Hematopoietic multipotent progenitor cell treated with erythropoietin and hydrocortisone succinate and interleukin-3 and kit ligand, for 4 days (in vitro differentiated cells): ENCODE measurements around the gene ENOX1.
A peak's percentile ranks its signal among the peaks of the same experiment; 100 is the strongest.
"Not testable (repeated sequence)": the region's sequence is repeated elsewhere in the genome, so short reads cannot be mapped to it uniquely, and the experiment has no call there.

ENCODE experiments used
- DNase-seq: peaks from one replicate; pipeline ENCODE4 v3.0.0-alpha.2; 2015

ENOX1 gene

DNA sequence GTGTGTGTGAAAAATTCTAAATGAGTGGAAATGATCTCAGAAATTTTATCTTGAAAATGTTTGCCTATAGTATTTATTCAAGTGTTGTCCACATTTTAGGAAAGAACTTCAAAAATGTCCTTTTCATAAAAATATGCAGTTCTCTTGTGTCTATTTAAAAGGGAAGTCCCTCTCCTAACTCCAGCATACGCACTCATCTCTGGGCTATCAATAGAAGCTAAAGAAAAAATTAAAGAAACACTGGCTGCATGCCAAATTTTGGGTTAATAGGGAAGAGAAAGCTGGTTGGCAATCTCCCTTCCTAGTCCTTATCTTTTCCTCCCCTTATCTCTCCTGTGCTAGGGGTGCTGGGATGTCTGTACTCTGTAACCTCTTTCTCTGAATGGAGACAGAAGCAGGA, 313.3 kb downstream of the ENOX1 start:
- DNase-seq, result peak; percentile 71

DNA sequence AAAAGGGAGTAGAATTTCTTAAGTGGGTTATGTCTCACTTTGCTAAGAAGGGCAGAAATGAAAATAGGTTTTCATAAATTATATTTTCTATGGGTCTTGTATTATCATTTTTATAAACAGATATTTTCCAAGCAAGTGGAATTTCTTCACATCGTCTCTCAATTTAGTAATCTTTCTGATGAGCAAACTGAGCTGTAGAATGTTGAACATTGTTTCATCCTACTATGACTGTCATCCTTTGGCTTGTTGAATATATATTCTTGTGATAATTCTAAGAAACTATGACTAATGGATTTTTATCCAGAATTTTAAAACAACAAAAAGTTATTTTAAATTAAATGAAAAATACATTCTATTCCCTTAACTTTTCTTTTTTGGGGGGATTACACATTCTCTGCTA, 313.8 kb downstream of the ENOX1 start:
- DNase-seq, result no peak

DNA sequence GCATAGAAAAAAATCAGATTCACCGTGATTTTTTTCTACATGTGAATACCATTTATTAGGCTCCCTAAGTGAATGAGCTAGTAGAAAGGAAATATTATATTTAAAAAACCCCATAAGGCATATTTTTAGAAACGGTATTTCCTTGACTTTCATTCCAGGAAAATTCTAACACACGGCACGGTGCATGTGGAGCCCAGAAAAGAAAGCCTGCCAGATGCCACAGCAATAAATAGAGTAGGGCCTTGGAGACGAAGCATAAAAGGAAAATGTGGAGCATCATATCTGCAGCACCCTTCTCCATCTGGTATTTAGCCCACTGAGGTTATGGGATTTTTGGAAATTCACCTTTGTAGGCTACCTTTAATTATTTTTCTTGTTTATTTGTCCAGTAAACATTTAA, 314.4 kb downstream of the ENOX1 start:
- no peak for DNase-seq

DNA sequence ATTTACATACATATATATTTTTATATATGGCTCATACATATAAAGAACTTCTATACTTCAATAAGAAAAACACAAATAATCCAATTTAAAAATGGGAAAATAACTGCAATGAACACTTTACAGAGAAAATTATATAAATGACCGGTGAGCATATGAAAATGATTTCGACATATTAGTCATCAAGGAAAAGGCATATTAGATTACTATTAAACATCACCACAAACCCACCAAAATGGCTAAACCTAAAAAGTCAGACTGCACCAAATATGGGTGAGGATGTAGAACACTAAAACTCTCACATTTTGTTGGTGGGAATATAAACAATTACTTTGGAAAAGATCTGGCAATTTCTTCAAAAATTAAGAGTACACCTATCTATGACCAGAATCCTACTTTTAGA, 316.2 kb downstream of the ENOX1 start:
- no peak for DNase-seq

DNA sequence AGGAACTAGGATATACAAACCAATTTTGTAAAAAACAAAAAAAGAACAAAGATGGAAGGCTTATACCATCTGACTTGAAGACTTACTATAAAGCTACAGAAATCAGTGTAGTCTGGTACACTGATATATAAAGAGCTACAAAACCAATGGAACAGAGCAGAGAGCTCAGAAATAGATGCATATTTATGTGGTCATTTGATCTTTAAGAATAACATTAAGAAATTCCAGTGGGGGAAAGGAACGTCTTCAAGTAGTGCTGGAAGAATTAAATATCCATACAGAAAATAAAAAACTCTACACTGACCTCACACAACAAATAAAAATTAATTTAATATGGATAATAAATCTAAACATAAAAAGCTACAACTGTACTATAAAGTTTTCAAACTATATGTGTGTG, 317.0 kb downstream of the ENOX1 start:
- no peak for DNase-seq

DNA sequence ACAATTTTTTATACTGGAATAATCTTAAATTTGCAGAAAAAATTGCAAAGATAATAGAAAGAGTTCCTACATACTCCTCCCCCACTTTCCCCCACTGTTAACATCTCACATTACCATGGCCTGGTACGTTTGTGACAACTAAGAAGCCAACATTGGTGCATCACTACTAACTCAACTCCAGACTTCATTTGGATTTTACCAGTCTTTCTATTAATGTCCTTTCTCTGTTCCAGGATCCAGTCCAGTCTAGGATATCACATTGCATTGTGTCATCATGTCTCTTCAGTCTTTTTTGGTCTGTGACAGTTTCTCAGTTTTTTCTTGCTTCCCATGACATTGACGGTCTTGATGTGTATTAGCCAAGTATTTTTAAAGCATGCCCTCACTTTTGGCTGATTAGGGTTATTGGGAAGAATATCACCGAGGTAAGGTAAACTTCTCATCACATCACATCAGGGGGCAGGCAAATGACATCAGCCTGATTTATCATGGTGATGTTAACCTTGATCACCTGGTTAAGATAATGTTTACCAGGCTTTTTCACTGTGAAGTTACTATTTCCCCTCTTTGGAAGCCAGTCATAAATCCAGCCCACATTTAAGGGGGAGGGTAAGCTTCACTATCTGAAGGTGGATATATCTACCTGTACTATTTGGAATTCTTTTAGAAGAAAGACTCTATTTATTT, 322.1 kb downstream of the ENOX1 start:
- no peak for DNase-seq

DNA sequence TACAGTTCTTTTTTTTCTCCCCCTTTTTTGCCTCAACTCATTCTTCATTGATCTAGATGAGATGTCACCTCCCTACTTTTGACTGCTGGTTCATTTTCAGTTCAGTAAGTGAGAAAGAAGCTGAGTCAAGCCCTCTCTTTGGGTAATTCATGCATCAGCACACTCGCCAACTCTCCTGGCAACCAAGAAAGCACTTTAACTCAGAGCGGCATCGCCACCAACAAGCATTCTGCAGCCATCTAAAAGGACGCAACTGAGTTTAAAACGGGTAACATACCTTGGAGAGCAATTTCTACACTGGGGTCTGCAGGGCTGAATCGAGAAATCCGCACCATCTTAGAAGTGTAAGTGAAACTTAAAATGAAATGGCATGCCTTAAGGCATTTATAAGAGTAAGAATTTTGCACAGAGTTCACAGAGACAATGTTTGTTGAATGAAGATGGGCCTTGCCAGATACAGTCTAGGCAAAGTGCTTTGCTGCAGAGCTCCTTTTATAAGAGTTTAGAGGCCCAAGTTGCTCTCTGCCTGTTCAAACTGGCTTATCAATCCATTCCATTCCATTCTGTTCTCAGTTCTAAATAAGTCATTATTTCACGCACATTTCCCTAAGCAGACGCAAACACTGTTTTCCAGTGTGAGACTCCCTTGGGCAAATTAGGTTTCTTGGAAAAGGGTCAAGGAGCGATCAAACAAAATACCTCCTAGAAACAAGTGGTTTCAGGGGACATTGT, 338.0 kb downstream of the ENOX1 start:
- no peak for DNase-seq

DNA sequence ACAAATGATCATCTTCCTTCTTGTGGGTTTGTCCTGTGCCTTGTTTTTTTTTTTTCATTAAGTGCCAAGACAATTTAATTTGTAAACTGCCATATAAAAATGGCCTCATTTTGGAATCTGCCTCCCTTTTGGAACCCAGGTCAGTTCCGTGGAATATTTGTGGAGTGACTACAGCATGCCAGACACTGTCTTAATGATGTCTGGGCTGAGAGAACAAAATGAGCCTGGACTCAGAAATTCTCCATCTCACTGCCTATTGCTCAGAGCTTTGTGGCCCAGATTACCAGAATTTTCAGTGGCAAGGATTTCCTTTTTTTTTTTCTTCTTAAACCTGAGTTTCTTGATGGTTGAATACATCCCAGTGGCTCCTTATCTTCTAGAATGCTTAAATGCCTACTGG, 340.6 kb downstream of the ENOX1 start:
- DNase-seq, result no peak

DNA sequence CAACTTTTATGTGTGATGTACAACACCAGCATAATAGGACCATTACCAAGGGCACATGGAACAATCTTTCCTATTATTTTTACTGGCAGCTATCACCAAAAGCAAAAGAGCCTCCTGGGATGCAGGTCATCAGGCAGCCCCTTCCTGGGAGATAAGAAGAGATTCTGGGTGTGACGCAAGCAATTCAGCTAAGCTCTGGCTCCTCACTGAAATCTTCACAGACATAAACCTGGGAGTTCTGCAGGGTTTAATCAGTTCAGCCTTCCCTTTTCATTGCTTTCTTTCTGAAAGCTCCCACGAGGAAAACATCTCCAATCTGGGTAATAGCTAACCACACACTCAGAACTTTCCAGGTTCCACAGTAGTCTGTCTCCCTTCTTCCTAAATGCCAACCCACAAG, 341.1 kb downstream of the ENOX1 start:
- no peak for DNase-seq

DNA sequence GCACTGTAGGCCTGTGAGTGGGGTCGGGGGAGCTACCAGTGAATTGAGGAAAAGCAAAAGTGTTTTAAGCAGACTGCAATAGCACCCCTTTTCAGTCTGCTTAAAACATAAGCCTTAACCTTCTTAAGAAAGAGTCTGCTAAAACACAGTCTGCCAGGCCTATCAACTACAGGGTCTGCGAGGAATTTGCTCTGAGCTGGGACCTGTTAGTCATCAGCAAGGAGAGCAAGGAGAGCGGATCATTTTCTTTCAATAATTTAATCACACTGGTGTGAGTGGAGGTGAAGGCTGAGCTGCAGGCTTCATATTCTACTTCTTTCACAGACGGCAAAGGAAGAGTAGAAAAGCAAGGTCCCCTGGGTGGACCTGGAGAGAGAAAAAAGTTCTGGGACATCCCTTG, 342.7 kb downstream of the ENOX1 start:
- no peak for DNase-seq

DNA sequence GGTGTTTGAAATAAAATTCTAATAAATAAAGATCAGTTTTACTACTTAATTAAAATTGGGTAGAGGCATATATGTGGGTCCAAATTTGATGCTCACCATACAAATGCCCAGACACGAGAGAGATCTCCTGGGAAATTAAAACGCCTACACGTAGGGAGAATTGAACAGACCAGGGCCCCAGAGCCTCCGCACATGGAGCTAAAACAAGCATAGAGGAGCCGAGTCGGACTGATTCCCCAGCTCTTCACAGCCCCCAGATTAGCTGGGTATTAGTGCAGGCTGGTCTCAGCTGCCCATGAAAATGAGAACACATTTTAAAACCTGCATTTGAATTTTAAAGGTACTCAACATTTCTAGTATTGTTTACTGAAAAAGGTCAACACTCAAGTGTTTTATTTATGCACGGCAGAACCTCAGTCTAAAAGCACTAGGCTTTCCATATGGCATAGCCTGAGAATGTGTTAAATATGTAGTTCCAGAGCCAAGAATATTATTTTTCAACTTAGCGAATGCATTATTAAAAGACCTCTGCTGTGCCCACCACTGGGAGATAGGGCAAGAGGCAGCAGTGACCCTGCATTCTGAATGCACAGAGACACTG, 344.8 kb downstream of the ENOX1 start:
- DNase-seq, result no peak

DNA sequence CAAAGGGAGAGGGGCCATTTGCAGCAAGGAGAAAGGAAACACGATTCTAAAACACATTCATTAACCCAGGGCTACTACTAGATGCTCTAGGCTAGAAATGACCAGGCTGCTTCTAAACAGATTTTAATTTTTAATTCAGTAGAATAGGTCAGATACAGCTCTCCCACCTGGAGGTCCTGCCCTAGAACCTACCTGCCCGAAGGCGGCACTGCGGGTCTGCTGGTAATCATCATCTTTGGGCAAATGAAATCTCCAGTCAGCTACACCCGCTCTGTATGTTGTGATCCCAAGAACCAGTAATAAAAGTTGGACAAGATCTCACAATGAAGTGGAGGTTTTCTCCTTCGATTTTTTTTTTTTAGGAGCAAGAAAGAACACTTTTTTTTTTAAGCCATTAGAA, 345.3 kb downstream of the ENOX1 start:
- DNase-seq, result no peak

DNA sequence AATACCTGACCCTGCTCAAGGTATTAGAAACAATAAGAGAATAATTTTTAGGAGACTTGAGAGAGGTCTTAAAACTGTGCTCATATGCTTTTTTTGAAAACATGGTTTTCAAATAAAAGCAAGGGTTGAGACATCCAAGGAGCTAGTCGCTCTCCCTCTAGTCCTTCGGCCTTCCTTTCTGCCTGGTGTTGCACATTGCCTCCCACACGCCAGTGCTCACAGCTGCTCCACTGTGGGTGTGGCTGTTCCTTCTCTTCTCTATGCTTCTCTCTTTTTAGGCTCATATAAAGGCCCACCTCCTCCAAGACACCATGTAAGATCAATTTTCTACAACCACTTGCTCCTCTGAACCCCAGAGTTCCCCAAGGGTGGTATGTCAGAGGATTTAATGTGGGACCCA, 352.6 kb downstream of the ENOX1 start:
- no peak for DNase-seq

DNA sequence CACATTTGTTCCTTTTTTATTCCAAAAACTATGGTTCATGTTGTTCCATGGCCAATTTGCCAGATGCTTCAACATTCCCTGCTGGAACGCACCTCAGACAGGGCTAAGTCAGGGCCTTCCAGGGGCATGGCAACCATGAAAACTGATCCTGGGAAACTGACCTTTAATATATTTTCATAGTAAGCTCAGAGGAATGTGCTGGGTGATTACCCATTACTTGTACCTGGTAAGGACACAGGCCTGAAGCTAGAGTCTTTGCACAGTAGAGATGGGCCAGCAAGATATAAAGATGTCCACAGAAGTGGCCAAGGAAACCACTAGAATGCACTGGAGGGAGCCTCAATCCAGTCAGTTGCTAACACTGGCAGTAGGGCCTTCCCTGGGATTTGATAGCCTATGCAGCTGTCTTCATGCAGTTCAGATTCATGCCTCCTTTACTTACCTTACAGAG, 353.1 kb downstream of the ENOX1 start:
- DNase-seq, result no peak

DNA sequence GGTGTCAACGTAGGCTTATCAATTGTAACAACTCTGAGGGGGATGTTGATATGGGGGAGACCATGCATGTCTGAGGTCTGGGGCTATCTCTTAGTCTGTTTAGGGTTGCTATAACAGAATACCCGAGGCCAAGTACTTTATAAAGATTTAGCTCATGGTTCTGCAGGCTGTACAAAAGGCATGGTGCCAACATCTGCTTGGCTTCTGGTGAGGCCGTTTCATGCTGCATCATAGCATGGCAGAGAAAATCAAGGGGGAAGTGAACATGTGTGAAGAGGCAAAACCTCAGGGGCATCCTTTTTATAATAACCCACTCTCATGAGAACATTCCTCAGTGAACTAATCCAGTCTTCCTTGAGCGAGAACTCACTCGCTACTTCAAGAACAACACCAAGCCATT, 353.8 kb downstream of the ENOX1 start:
- peak; percentile 20 for DNase-seq

DNA sequence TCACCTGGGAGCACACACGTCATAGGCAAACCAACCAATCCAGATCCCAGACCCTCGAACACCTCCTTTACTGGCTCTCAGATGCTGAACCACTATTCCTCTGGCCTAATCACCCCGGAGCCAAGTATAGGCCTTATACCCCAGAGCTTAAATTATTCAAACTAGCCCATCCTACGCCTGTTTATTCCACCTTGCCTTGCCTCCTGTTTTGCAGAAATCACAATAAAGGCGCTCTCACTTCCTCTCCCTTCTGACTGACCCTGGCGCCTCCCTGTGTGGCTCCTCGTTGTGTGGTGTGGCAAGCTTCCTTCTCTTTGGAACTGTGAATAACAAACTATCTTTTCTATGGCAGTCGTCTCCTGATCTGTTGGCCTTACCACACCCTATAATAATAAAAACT, 354.9 kb downstream of the ENOX1 start:
- DNase-seq, result no peak

DNA sequence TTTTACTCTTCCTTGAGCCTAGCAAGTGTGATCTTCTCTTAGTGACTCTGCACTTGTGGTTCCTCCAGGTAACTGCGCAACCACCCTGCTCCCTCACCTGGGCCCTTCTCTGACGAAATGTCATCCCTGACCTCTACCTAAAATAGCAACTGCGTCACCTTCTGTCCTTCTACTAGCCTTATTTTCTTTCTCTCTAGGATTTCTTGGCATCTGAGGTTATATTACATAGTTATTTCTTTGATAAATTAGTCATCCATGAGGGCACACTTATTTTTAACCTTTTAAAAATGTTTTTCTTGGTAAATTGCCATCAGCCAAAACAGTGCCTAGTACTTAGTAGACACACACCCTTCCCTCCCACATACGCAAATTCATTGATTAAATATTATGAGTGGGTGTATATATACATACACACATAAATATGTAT, 355.5 kb downstream of the ENOX1 start:
- no peak for DNase-seq

DNA sequence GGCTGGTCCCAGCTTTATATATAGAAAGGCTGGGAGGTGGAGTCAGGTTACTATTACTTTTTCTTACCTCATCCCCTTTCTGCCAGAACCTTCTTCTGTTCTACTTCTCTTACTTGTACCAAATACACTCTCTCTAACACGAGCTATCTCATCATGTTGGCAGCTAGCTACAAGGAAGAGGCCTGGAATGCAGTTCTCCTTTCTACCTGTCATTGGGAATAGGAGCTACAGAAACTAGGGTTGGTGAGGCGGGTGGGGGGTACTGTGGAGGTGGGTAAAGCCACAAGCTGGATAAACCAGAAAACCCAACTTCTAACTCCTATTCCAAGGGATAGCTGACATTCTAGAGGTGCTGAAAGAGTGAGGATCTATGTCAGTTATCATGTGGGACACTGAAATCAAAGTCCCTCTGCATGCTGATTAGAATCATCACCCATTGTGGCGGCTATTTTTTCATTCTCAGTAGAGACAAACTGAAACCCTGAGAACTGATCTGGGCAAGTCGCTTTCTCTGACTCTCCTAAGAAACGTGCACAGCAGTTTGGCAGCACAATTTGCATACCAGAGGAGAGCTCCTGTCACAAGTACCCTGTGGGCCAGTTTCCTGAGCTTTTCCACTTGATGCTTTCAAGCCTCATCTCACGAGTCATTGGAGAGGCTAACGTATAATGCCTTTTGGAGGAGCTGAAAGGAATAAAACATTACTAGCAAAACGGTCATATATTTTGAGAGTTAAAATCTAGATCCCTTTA, 358.1 kb downstream of the ENOX1 start:
- DNase-seq, result no peak

DNA sequence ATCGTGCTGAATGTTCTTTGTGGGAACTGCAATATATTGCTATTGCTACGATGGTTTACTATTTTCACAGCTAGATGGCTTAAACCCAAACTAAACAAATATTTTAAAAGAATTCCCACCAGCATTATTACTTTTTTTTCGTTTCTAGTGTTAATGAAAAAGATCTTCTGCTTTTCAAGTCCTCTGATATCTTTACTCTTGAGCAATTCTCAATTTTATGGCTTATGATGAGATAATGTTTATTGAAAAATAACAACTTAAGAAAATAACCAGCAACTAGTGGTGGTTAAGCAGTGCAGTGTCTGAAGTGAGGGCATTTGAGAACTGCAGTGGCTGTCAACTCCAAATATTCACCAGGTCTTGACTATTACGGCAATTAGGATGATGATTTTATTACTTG, 360.4 kb downstream of the ENOX1 start:
- DNase-seq, result no peak

DNA sequence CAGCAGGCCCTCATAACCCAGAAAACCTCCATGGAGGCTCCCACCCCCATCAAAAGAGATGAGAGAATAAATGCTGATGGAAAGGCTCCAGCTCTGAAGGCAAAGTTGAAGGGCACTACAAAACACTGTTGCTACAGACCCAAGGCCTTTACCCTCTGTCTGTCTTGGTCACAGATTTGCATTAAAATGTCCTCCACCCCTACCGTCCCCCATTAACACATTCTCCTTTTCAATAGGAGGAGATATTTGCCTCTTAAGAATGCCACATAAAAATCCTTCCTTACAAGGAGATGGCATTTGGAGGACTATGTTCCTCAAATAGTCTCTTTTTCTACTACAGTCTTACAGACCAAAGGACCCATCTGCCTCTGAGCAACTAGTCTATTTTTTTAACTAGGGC, 361.5 kb downstream of the ENOX1 start:
- DNase-seq, result no peak

DNA sequence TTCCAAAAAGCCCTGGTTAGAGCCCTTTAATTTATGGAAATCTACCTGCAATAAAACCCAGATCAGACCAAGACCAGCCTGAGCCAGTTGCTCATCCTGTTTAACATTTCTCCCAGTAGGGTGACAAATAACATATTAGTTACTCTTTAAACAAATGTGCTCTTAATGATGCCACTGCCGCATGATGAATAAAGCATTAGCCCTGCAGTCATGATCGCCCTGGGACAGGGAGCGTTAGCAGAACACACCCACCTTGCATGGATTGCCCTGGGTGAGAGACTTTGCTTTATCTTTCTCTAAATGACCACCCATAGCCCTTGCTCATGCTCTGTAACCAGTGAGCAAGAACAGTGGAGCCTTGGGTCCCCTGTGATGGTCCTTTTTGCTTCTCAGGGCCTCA, 362.4 kb downstream of the ENOX1 start:
- no peak for DNase-seq

DNA sequence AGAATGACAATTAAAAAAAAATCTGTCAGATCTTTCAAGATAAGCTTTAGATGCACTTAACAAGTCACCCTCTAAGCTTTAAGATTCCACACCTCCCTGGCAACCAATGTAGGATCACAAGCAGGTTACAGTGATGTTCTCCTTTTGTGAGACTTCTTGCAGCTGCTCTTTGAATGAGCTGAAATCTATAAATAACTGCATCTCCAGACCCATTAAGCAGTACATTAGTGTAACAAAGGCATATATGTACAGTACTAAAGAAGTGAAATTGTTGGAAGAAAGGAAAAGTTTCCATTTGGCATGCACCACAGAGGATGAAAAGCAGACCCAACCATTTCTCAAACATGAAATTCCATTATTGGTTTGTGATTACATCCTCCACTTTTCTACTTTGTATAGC, 364.7 kb downstream of the ENOX1 start:
- DNase-seq, result no peak

DNA sequence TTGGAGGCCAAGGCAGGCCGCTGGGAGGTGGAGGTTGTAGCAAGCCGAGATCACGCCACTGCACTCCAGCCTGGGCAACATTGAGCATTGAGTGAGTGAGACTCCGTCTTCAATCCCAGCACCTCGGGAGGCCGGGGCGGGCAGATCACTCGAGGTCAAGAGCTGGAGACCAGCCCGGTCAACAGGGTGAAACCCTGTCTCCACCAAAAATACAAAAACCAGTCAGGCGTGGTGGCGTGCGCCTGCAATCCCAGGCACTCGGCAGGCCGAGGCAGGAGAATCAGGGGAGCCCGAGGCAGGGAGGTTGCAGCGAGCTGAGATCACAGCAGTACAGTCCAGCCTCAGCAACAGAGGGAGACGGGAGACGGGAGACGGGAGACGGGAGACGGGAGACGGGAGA, 369.9 kb downstream of the ENOX1 start:
- DNase-seq, result not testable (repeated sequence)

DNA sequence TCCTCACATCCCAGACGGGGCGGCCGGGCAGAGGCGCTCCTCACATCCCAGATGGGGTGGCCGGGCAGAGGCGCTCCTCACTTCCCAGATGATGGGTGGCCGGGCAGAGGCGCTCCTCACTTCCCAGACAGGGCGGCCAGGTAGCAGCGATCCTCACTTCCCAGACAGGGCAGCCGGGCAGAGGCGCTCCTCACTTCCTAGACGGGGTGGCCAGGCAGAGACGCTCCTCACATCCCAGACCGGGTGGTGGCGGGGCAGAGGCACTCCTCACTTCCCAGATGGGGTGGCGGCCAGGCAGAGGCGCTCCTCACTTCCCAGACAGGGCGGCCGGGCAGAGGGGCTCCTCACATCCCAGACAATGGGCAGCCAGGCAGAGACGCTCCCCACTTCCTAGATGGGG, 370.4 kb downstream of the ENOX1 start:
- DNase-seq, result not testable (repeated sequence)
